HG03342 (cell line): ENCODE measurements around the gene JMJD7.
"Not testable (repeated sequence)": the region's sequence is repeated elsewhere in the genome, so short reads cannot be mapped to it uniquely, and the experiment has no call there.

ENCODE experiments used
- ATAC-seq: cut with Tn5 transposase; IDR thresholded peaks from one replicate; pipeline ENCODE4 v1.9.1; 2021; ENCODE audit warnings: mild to moderate bottlenecking, moderate library complexity; ENCODE audit not compliant: unreplicated experiment

JMJD7 gene

GRCh38 chr15:41819455-41820050 lies 8.3 kb upstream of the JMJD7 start:
- ATAC-seq: no peak

GRCh38 chr15:41820791-41821423 lies 7.0 kb upstream of the JMJD7 start:
- ATAC-seq: no peak

GRCh38 chr15:41821831-41822230 lies 6.1 kb upstream of the JMJD7 start:
- no peak for ATAC-seq

- ATAC-seq: no peak
These were observed 5.4 kb upstream of the JMJD7 start for GRCh38 chr15:41822471-41822870.

- ATAC-seq: no peak
These were observed 4.9 kb upstream of the JMJD7 start for GRCh38 chr15:41822957-41823356.

GRCh38 chr15:41823502-41823901 lies 4.4 kb upstream of the JMJD7 start:
- ATAC-seq: no peak

- no peak for ATAC-seq
These were observed 3.7 kb upstream of the JMJD7 start for GRCh38 chr15:41824062-41824745.

- no peak for ATAC-seq
These were observed 2.7 kb upstream of the JMJD7 start for GRCh38 chr15:41825145-41825544.

- no peak for ATAC-seq
These were observed 2.0 kb upstream of the JMJD7 start for GRCh38 chr15:41825572-41826535.

GRCh38 chr15:41827290-41827879 lies 507 bp upstream of the JMJD7 start:
- no peak for ATAC-seq

GRCh38 chr15:41828807-41829141 lies 882 bp downstream of the JMJD7 start:
- no peak for ATAC-seq

GRCh38 chr15:41829959-41830646 lies 2.2 kb downstream of the JMJD7 start:
- ATAC-seq: no peak

- not testable (repeated sequence) for ATAC-seq
These were observed 3.4 kb downstream of the JMJD7 start for GRCh38 chr15:41831291-41831690.

- ATAC-seq: no peak
These were observed 4.3 kb downstream of the JMJD7 start for GRCh38 chr15:41832208-41832607.

- no peak for ATAC-seq
These were observed 5.0 kb downstream of the JMJD7 start for GRCh38 chr15:41832875-41833274.

- no peak for ATAC-seq
These were observed 6.2 kb downstream of the JMJD7 start for GRCh38 chr15:41834096-41834495.

- ATAC-seq: no peak
These were observed 8.2 kb downstream of the JMJD7 start for GRCh38 chr15:41836073-41836472.

- no peak for ATAC-seq
These were observed 9.0 kb downstream of the JMJD7 start for GRCh38 chr15:41836713-41837454.

- ATAC-seq: no peak
These were observed 10.6 kb downstream of the JMJD7 start, which contains the start of gene PLA2G4B for GRCh38 chr15:41838400-41838897. PLA2G4B (plus strand) TSS chr15:41838847; CDS start chr15:41838914, 67 bp downstream.
